CD14-positive monocyte (primary cell): ENCODE results near the gene KIF5C. TPM values are rescaled to one million over a fixed set of nuclear protein-coding genes. Genes with fewer than 3 reads are reported as not detected.

ENCODE experiments used
- DNase-seq, 3 donors: peaks; one replicate each; pipeline ENCODE4 v3.0.0-alpha.2; 2011 to 2022
- H2AFZ ChIP-seq: 2 replicates; pipeline ENCODE4 v1.6.0; 2012; ENCODE audit warnings: mild to moderate bottlenecking, low read depth, low read length, inconsistent platforms; ENCODE audit not compliant: insufficient read depth, poor library complexity, severe bottlenecking
- H3K27ac ChIP-seq, 2 donors: 1 replicate in 1 of 2; 2 replicates in 1 of 2; pipeline ENCODE4 v1.5.1; 2012 to 2013; ENCODE audit warnings: low read length in 2 of 2, control low read depth in 1 of 2, inconsistent platforms in 1 of 2, low read depth in 1 of 2, mild to moderate bottlenecking in 1 of 2
- H3K27me3 ChIP-seq, 2 donors: one replicate each; pipeline versions ENCODE4 v1.6.0 to v1.6.1; 2011 to 2013; ENCODE audit warnings: low read length in 2 of 2; ENCODE audit not compliant: control insufficient read depth in 2 of 2, insufficient read depth in 2 of 2
- H3K36me3 ChIP-seq, 2 donors: replicated peaks in 1 of 2; 1 replicate in 1 of 2; 2 replicates in 1 of 2; pipeline versions ENCODE4 v1.5.1 to v1.6.1; 2012 to 2013; ENCODE audit warnings: low read length in 2 of 2, control low read depth in 1 of 2, inconsistent platforms in 1 of 2, mild to moderate bottlenecking in 1 of 2; ENCODE audit not compliant: insufficient read depth in 2 of 2, control insufficient read depth in 1 of 2
- H3K4me1 ChIP-seq, 2 donors: 1 replicate in 1 of 2; 2 replicates in 1 of 2; pipeline versions ENCODE4 v1.5.1 to v1.6.1; 2012 to 2013; ENCODE audit warnings: low read length in 2 of 2, control low read depth in 1 of 2, inconsistent platforms in 1 of 2, mild to moderate bottlenecking in 1 of 2, moderate library complexity in 1 of 2; ENCODE audit not compliant: insufficient read depth in 2 of 2, control insufficient read depth in 1 of 2
- H3K4me2 ChIP-seq: replicated peaks from 2 replicates; pipeline ENCODE3; 2012; ENCODE audit warnings: low read length, moderate library complexity, mild to moderate bottlenecking; ENCODE audit not compliant: poor library complexity, severe bottlenecking; ENCODE audit errors: extremely low read depth
- H3K4me3 ChIP-seq, 3 experiments: fragments of 200-600 bp in 1 of 3; sonication (generic) in 1 of 3; replicated peaks in 1 of 3; 1 replicate in 2 of 3; 2 replicates in 1 of 3; pipeline ENCODE4 v1.5.1; 2011 to 2013; ENCODE audit warnings: low read length in 3 of 3, mild to moderate bottlenecking in 3 of 3, control low read depth in 2 of 3, low read depth in 2 of 3, inconsistent platforms in 1 of 3, moderate library complexity in 1 of 3
- H3K79me2 ChIP-seq: 2 replicates; pipeline ENCODE4 v1.6.0; 2012; ENCODE audit warnings: mild to moderate bottlenecking, control low read depth, inconsistent platforms, low read length, moderate library complexity; ENCODE audit not compliant: insufficient read depth
- H3K9ac ChIP-seq: 2 replicates; pipeline ENCODE4 v1.6.0; 2017; ENCODE audit warnings: low read length, mild to moderate bottlenecking; ENCODE audit not compliant: insufficient read depth, poor library complexity, severe bottlenecking
- H3K9me3 ChIP-seq, 2 donors: replicated peaks in 1 of 2; 1 replicate in 1 of 2; 2 replicates in 1 of 2; pipeline versions ENCODE4 v1.5.1 to v1.6.1; 2012 to 2013; ENCODE audit warnings: low read length in 2 of 2, control low read depth in 1 of 2; ENCODE audit not compliant: control insufficient read depth in 1 of 2, insufficient read depth in 1 of 2
- H4K20me1 ChIP-seq: 2 replicates; pipeline ENCODE4 v1.6.0; 2012; ENCODE audit warnings: mild to moderate bottlenecking, low read length, control low read depth, moderate library complexity; ENCODE audit not compliant: insufficient read depth
- H3K27ac Mint-ChIP-seq, 7 donors: one replicate each; pipeline ENCODE4 v1.8.0; 2020; ENCODE audit warnings: mild to moderate bottlenecking in 7 of 7, mixed read lengths in 7 of 7, moderate library complexity in 6 of 7, inconsistent platforms in 2 of 7
- H3K27me3 Mint-ChIP-seq, 3 donors: one replicate each; pipeline ENCODE4 v1.8.0; 2021 to 2022; ENCODE audit warnings: low read depth in 3 of 3, mild to moderate bottlenecking in 3 of 3, mixed read lengths in 3 of 3, moderate library complexity in 3 of 3, inconsistent platforms in 1 of 3
- H3K36me3 Mint-ChIP-seq, 2 donors: one replicate each; pipeline ENCODE4 v1.8.0; 2020; ENCODE audit warnings: mixed read lengths in 2 of 2, inconsistent platforms in 1 of 2, mild to moderate bottlenecking in 1 of 2
- H3K4me1 Mint-ChIP-seq: one replicate; pipeline ENCODE4 v1.8.0; 2020; ENCODE audit warnings: mild to moderate bottlenecking, mixed read lengths
- H3K4me3 Mint-ChIP-seq, 2 donors: one replicate each; pipeline ENCODE4 v1.8.0; 2020; ENCODE audit warnings: mild to moderate bottlenecking in 2 of 2, mixed read lengths in 2 of 2, moderate library complexity in 1 of 2
- H3K9me3 Mint-ChIP-seq, 7 donors: one replicate each; pipeline ENCODE4 v1.8.0; 2020 to 2022; ENCODE audit warnings: mixed read lengths in 7 of 7, mild to moderate bottlenecking in 6 of 7, moderate library complexity in 6 of 7, inconsistent platforms in 2 of 7
- WGBS: methylation state at CpG from one replicate; pipeline ENCODE4 v1.1.5; 2013; ENCODE audit warnings: missing lambda C conversion rate; ENCODE audit not compliant: insufficient coverage; 5-methylcytosine and 5-hydroxymethylcytosine counted together
- intact Hi-C, 2 donors: fragments of 100-400 bp; cut with micrococcal nuclease; formaldehyde crosslinking; loops; one replicate each; pipeline versions ENCODE4 v1.15.0 to v1.15.1; 2023
- polyA plus RNA-seq, 3 donors: library from polyadenylated mRNA; depleted of rRNA in 1 of 3; unstranded in 2 of 3; stranded (reverse) in 1 of 3; fragments of 300-500 nt in 2 of 3; fragments of >200 nt in 1 of 3; fragmentation: Illumina TruSeq in 2 of 3; gene quantifications; 1 replicate in 2 of 3; 2 replicates in 1 of 3; pipeline ENCODE4 v1.2.3, GENCODE V29; 2012 to 2021
- TF ChIP-seq, protein P1 (sequence below): fragments of 200-600 bp; IDR thresholded peaks from one replicate; pipeline ENCODE4 v1.8.0; 2022; ENCODE audit warnings: antibody characterized with exemption, mild to moderate bottlenecking

Gene KIF5C
- polyA plus RNA-seq, 3 donors: 0.04 TPM; not detected in 2

DNA sequence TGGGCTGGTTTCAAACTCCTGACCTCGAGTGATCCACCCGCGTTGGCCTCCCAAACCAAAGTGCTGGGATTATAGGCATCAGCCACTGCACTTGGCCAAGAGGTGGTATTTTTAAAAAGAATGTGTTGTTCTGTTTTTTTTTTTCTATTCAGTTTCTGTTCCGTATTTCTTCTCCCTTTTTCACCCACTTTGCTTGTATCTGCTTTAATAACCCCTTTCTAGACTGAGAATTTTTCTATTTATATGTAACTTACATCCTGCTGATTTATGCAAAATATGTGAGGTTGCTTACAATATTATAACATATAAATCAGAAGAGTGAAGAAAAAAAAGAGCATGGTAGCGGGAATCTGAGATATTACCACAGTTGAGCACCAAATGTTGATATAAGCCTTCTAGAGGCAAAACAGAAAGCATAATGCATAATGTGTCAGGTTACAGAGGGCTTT, 146.3 kb downstream of the KIF5C start:
- no CpG with 5 or more reads among the region's 5 CpGs for WGBS
- Histone ChIP-seq H3K79me2 (no peaks in the 10 kb centered on the region), H3K27me3 (no peaks in the 10 kb centered on the region), H3K9ac (no peak overlapping the region), H3K4me2 (peak overlapping the region; percentile 33), H3K36me3 (no peaks in the 10 kb centered on the region), H4K20me1 (no peaks in the 10 kb centered on the region), H3K4me1 (peaks cover 36 to 39% of the 10 kb centered on the region in 2 donors), H2AFZ (no peak overlapping the region), H3K9me3 (no peaks in the 10 kb centered on the region), H3K27ac (peak overlapping the region in 1 of 2 donors; percentile 47), H3K4me3 (no peak overlapping the region)
- Mint-ChIP-seq H3K27me3 (peaks cover 7 to 10% (median 8%) of the 10 kb centered on the region in 3 donors), H3K27ac (peak overlapping the region; percentile 20 to 74 (median 52)), H3K36me3 (peaks cover 0 to 2% of the 10 kb centered on the region in 2 donors), H3K4me3 (no peak overlapping the region), H3K4me1 (peaks cover 43% of the 10 kb centered on the region), H3K9me3 (no peaks in the 10 kb centered on the region)
- TF ChIP-seq, protein P1, sequence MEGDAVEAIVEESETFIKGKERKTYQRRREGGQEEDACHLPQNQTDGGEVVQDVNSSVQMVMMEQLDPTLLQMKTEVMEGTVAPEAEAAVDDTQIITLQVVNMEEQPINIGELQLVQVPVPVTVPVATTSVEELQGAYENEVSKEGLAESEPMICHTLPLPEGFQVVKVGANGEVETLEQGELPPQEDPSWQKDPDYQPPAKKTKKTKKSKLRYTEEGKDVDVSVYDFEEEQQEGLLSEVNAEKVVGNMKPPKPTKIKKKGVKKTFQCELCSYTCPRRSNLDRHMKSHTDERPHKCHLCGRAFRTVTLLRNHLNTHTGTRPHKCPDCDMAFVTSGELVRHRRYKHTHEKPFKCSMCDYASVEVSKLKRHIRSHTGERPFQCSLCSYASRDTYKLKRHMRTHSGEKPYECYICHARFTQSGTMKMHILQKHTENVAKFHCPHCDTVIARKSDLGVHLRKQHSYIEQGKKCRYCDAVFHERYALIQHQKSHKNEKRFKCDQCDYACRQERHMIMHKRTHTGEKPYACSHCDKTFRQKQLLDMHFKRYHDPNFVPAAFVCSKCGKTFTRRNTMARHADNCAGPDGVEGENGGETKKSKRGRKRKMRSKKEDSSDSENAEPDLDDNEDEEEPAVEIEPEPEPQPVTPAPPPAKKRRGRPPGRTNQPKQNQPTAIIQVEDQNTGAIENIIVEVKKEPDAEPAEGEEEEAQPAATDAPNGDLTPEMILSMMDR: no peak
- intact Hi-C loops: loop anchor here in 1 of 2 donors (5.0 kb wide), 1 partner anchor 291 kb away; no protein-coding TSS in a partner anchor
- peak in 2 of 3 donors; percentile 3 to 23 for DNase-seq

DNA sequence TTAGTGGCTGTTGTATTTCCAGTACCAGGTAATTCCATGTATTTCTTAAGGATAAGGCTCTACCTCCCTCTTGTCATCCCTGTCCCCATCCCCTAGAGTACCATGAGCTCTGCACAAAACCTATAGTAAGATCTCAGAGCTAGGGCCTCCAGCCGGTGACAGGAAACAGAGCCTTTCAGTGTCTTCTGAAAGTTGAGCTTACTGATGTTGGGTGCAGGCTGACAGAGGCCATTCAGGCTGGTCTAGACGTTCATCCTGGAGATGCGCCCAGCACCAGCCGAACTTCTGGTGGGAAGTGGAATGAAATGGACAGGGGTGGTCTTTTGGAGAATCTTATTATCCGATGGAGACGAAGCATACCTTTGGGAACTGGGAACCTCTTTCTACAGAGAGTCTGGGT, 146.7 kb downstream of the KIF5C start:
- WGBS: 78% methylated on average over 4 of the region's 6 CpGs
- Histone ChIP-seq H3K4me3 (no peak overlapping the region), H3K27me3 (no peaks in the 10 kb centered on the region), H3K9me3 (no peaks in the 10 kb centered on the region), H3K79me2 (no peaks in the 10 kb centered on the region), H3K36me3 (no peaks in the 10 kb centered on the region), H2AFZ (no peak overlapping the region), H3K4me1 (peaks cover 36 to 39% of the 10 kb centered on the region in 2 donors), H3K9ac (no peak overlapping the region), H3K27ac (peak overlapping the region in 1 of 2 donors; percentile 47), H3K4me2 (peak overlapping the region; percentile 33), H4K20me1 (no peaks in the 10 kb centered on the region)
- TF ChIP-seq, protein P1: no peak
- peaks cover 0 to 2% of the 10 kb centered on the region in 2 donors for H3K36me3 Mint-ChIP-seq
- H3K9me3 Mint-ChIP-seq: no peaks in the 10 kb centered on the region
- intact Hi-C loops: loop anchor here in 1 of 2 donors (5.0 kb wide), 1 partner anchor 291 kb away; no protein-coding TSS in a partner anchor
- peaks cover 5 to 11% (median 10%) of the 10 kb centered on the region in 3 donors for H3K27me3 Mint-ChIP-seq
- peaks cover 43% of the 10 kb centered on the region for H3K4me1 Mint-ChIP-seq
- H3K27ac Mint-ChIP-seq: peak overlapping the region in 5 of 7 donors; percentile 3 to 77 (median 52)
- H3K4me3 Mint-ChIP-seq: no peak overlapping the region
- DNase-seq: no peak
